GM19372 (cell line): ENCODE results near the gene PDE6B.

ENCODE experiments used
- ATAC-seq: cut with Tn5 transposase; IDR thresholded peaks from one replicate; pipeline ENCODE4 v1.9.1; 2021; ENCODE audit warnings: mild to moderate bottlenecking, low read depth, moderate library complexity; ENCODE audit not compliant: unreplicated experiment

PDE6B gene

DNA sequence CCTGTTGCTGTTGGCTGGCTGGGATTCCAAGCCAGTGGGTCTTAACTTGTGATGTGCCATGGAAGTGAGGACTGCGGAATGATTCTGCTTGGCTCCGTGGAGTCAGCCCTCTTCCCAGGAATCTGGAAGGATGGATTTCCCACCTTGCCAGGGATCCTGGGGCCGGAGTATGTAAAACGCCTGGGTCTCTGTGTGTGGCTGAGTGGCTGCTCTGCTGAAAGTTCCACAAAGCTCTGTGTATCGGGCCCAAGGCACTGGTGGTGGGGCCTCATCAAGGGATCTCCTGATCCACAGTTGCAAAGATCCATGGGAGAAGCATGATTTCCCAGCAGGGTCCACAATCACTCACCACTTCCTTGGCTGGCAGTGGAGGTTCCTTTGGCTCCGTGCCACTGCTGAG, 25.2 kb upstream of the PDE6B start:
- ATAC-seq, result no peak

DNA sequence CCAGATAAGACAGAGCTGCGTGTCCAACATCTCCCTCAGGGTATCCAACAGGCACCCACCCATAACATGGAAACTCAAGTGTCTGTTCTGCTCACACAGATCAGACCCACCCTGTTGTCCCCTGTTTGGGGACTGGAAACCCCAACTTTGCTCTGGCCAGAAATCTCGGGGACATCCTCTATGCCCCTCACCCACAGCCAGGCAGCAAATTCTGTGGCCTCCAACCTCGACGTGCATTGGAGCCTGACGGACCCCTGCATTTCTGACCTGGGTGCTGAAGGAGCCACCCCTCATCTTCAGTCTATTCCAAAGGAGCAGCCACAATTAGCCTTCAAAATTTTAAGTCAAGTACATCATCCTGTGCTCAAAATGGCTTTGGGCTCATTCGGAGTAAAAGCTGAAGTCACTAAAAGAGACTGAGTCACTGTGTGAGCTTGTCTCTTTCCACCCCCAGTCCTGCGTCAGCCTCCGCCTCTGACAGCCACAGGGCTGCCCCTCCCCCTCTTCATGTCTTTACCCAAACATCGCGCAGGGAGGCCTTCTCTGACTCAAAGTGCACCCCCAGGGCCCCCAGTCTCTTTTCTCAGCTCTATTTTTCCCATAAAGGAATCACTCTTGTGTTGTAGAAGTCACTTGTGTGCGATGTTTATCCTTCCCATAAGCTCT, 24.4 kb upstream of the PDE6B start:
- no peak for ATAC-seq

DNA sequence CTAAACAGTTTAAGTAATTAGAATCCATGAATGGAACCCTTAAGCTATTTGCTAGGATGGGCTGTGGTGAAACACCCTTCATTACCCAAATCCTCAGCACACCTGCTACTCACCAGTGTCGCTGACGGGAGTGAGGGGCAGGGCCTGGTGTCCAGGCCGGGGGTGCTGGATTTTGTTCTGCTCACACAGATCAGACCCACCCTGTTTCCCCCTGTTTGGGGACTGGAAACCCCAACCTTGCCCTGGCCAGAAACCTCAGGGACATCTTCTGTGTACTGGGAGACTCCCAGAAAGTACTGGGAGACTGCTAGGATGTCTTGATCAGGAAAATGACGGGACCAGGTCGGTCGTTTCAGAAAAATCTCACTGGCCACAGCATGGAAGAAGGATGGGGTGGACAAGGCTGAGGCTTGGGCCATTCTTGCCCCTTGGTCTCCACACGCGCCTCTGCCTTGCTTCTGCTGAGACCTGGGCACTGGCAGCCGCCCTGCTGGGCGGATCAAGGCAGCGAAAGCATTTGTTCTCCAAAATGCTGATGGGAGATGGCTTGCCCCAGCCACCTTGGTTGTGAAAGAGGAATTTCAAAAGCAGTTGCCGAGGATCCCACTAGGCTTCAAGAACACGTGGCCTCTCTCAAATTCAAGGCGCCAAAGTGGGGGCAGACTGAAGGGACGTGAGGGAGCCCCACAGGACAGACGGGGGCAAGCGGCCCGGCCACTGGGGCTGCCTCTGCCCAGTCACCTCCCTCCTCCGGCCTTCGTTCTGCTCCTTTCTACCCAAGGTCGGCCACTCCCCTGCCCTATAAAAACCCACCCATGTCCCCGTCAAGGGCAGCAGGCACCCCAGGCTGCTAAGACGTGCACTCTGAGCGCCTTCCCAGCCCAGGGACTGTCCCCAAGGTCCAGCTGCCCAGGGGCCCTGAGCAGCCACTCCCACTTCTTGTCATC, 23.5 kb upstream of the PDE6B start:
- no peak for ATAC-seq

DNA sequence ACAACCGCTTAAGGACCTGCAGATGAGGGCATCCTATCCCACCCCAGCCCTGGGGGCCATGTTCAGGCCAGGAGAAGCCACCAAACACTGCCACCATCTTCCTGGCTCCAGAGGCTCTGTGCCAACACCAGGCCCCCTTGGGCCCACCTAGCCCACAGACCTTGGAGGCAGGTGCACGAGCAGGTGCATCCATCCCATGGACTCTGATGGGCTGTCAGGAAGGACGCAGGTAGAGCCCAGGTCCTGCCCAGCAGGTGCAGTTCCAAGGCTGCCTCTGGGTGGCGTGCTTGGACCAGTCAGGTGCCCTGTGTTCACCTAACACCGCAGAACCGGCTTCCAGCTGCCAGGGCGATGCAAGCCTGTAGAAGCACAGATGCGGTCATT, 22.8 kb upstream of the PDE6B start:
- no peak for ATAC-seq

DNA sequence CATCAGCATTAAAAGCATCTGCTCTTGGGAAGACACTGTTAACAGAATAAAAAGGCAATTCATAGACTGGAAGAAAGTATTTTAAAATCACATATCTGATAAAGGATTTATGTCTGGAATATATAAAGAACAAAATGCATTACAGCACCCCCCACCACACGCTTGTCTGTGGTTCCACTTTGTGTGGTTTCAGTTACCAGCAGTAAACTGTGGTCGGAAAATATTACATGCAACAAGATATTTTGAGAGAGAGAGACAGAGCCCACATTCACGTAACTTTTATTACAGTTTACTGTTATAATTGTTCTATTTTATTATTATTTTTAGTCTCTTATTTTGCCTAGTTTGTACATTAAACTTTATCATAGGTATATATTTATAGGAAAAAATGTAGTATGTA, 21.2 kb upstream of the PDE6B start:
- no peak for ATAC-seq

DNA sequence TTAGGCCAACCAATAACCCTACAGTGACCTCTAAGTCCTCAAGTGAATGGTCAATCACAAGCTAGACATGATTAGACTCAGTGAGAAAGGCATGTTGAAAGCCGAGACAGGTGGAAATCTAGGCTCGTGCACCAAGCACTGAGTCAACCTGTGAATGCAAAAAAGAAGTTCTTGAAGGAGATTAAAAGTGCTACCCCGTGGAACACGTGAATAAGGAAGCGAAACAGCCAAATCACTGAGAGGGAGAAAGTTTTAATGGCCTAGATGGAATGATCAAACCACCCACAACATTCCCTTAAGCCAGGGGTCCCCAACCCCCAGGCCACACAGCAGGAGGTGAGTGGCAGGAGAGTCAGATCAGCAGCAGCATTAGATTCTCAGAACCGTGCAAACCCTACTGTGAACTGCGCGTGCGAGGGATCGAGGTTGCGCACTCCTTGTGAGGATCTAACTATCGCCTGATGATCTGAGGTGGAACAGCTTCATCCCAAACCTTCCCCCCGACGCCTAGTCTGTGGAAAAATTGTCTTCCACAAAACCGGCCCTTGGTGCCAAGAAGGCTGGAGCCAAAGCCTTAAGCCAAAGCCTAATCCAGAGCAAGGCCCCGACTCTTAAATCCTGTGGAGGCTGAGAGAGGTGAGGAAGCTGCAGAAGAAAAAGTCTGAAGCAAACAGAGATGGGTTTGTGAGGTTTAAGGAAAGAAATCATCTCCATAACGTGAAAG, 19.5 kb upstream of the PDE6B start:
- no peak for ATAC-seq

DNA sequence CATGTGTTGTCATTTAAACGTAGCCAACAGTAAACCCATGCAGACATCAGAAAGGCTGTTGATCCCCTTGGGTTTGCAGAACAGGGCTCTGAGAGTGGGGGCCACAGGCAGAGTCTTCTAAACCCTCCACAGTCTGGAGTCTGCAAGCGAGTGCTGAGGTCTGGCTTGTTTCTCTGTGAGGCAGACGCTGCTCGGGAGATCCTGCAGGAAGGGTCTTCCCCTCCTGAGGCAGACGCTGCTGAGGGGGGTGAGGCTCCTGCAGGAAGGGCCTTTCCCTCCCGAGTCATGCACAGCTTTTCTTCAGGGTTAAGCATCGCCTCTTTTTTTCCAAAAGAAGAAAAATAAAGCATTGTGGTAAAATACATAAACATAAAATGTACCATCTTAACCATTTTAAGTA, 17.1 kb upstream of the PDE6B start:
- no peak for ATAC-seq

DNA sequence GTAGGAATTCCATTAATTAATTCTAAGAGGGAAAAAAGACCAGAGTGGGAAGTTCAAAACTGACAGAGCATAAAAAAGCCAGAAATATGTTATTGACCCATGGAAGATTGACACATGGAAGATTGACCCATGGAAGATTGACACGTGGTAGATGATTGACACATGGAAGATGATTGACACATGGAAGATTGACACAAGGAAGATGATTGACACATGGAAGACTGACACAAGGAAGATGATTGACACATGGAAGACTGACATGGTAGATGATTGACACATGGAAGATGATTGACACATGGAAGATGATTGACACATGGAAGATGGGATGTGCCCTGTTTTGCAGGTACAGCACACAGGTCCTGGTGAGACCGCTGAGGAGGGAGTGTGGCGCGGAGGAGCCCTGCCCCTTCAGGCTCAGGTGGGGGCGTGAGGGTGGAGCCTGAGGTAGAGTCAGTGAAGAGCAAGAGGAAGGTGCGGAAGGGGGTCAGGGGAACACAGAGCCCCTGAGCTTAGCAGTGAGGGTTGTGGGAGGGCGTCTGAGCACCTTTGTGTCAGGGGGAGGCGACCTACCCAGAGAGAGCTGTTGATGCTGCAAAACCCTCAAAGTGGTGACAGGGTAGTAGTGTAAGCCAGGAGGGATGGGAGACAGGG, 15.8 kb upstream of the PDE6B start:
- ATAC-seq, result no peak

DNA sequence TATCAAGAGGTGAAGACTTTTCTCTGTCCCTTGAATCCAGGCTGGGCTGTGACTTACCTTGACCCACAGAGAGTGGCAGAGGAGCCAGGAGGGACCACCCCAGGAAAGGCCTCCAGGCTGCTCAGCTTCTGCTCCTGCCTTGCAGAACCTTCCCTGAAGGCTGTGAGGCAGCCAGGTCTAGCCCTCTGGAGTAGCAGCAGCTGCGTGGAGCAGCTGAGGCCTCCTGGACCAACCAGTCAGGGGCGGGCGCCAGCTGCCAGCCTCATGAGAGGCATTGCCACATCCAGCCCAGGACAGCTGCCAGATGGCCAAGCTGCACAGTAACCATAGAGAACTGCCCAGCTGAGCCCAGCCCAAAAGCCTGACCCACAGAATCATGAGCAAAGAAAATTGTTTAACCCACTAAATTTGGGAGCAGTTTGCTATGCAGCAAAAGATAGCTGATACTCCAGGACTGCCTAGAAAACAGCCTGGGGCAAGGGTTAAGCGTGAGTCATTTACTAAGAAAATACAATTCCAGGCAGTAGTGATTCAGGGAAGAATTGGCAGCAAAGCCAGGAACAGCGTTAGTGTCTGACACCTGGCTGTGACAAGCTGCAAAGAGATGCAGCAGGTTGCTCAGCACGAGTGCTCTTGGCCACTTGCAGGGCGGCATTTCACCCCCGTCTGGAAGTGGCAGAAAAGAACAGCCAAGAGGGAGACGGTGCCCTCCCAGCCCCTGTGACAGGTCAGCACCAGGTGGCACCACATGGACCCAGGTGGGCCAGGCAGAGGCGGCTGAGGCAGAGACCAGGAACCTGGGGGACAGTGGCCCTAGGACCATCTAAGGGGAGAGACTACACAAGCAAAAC, 14.7 kb upstream of the PDE6B start:
- no peak for ATAC-seq

DNA sequence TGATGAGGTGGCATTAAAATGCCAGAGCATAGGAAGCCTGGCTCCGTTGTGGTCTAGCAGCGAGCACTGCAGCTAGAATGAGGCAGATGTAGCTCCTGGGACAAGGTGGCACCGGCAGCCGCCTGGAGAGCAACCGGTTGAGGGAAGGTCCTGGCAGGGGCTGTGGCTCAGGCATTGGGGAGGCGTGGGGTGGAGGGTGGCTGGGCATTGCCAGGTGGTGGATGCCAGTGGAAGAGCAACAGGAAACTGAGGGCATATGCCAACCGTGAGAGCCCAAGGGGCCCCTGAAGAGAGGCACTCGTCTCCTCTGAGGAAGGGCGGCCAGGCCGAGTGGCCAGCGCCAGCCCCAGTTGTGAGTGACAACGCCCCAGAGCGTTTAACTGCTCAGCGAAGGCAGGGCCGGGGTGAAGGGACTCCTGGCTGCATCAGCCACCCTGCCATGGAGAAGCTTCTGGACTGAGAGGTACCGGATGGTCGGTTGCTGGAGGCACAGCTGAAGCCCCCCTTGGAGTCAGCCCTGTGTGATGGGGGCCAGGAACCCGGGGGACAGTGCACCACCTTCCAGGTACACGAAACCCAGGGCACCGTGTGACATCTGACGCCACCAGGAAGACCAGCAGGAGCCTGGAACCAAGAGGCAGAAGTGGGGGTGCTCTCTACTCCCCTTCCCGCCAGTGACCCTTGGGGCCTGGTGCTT, 13.2 kb upstream of the PDE6B start:
- no peak for ATAC-seq

DNA sequence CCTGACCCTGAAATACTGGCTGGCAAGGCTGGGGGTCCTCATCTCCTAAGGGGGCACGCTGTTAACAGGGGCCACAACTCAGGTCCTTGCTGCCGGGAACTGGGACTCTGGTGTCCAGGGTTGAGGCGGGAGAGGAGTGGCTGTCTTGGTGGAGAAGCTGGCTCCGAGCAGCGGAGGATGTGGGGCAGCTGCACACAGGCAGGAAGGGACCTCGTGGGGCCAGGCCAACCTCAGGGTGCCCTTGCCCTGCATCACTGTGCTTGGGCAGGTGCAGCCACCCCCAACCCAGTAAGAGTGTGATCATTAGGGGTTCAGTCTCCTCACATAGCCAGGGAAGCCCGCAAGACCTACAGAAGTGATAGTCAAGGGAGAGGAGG, 12.6 kb upstream of the PDE6B start:
- no peak for ATAC-seq

DNA sequence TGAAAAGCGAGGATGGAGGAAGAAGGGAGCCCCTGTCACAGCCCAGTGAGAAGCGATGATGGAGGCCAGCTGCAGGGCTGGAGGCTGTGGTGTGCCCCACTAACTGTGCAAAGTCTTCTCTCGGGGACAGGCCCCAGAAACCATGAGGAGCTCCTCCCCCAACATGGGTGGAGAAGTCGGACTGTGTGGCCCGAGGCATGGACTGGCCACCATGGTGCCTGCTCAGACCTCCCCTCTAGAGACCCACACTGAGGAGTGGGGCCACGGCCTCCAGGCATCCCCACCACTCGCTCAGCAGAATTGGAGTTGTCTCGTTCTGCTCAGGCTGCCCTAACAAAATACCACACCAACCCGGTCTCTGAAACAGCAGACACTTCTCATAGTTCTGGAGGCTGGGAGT, 12.2 kb upstream of the PDE6B start:
- ATAC-seq, result no peak

DNA sequence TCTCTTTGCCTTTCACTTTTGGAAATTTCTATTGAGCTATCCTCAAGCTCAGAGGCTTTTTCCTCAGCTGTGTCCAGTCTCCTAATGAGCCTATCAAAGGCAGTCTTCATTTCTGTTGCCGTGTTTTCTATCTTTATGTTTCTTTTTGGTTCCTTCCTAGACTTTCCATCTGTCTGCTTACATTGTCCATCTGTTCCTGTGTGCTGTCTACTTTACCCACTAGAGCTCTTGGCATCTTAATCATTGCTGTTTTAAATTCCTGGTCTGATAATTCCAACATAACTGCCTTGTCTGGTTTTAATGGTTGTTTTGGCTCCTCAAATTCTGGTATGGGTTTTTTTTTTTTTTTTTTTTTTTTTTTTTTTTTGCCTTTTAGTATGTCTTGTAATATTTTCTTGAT, 9.3 kb upstream of the PDE6B start:
- ATAC-seq, result no peak

DNA sequence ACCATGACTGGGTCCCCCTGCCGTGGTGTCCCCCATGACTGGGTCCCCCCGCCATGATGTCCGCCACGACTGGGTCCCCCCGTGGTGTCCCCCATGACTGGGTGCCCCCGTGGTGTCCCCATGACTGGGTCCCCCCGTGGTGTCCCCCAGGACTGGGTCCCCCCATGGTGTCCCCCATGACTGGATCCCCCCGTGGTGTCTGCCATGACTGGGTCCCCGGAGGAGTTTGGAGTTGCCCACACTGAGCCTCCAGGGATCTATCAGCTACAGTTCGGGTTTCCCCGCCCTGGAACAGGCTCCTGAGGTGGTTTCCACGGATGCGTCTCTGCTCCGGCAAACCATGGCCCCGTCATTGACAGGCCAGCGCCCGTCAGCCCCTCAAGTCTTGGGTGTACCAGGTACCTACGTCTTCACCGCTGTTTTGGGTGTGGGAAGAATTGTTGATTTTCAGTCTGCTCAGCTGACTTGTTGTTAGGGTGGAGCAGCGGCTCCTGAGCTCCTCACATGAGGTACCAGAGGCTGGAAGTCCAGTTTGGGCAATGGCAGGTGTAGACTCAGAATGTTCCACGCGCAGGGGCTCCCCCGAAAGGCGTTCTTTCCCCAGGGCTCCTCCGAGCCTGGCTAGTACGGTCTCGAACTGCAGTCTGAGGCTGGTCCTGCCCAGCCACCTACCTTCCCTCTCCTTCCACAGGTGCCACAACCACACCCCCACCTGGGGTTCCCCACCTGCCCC, 8.3 kb upstream of the PDE6B start:
- no peak for ATAC-seq

DNA sequence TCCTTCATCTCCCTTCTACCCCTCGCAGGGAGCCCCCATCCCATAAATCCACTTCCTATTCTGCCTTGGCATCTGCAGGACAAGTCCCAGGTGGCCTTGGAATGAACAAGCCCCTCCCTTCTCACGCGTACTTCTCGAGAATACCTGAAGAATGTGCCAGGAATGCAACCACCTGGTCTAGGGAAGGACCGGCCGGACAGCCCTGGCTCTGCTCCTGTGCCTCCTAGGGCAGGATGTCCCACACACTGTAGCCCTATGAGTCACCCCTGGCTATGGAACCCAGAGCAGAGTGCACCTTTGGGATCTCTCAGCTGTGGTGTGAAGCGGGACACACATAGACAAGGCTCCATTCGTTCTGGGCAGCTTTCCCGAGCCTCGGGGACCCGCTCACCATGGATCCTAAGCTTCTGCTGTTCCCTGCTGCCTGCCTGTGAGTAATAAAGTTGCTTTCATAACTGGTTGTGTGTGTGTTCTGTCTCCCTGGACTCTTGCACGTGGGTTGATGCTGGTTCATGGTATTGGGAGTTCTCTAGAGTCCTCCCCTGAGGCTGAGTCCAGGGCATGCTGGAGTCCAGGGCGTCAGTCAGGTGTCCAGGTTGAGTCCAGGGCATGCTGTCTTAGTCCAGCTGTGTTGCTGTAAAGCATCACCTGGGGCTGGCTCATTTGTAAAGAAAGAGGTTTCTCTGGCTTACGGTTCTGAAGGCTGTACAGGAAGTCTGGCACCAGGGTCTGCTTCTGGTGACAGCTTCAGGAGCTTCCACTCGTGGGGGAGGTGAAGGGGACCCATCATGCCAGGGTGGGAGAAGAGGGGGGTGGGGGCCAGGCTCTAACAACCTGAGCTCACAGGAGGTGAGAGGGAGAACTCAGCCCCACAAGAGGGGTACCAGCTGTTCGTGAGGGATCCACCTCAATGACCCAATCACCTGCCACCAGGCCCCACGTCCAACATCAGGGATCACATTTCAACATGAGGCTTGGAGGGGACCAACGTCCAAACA, 7.4 kb upstream of the PDE6B start:
- no peak for ATAC-seq

DNA sequence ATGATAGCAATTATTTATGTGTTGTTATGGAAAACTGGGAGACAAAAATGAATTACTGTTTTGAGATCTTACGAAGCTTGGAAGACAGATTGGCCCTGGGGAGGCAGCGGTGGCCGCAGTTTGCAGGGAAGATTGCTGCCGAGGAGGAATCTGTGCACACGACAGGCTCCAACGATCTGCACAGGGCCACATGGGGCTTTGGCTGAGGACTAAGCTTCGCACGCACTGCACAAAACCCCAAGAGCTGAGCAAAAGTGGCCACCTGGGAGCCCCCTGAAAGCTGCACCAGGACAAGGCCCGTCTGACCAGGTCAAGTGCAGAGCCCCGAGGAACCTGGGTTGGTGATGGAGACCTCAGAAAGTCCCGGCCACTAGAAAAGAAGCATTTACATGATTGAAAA, 5.2 kb upstream of the PDE6B start:
- no peak for ATAC-seq

DNA sequence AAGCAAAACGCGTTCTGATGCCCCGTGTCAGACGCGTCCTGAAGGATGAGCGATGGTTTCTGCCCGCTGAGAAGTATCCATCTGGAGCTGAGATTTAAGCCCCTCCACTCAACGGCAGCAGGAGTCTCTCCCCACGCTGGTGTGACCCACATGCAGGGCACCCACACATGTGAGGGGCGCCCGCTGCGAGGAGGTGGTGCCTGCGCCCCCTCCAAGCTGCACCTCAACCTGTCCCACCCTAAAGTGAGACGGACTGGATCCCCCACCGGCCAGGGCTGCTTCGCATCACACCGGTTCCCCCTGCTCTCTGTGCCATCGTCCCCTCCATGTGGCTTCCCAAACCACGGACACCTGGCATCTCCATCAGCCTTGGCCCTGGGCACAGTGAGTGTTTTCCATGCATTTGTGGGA, 4.5 kb upstream of the PDE6B start:
- ATAC-seq, result no peak
